HG03378 (cell line): ENCODE results near the gene LGMN.
"Not testable (repeated sequence)": the region's sequence is repeated elsewhere in the genome, so short reads cannot be mapped to it uniquely, and the experiment has no call there.

Source experiments
- ATAC-seq: cut with Tn5 transposase; IDR thresholded peaks from one replicate; pipeline ENCODE4 v1.9.1; 2021; ENCODE audit warnings: mild to moderate bottlenecking, moderate library complexity; ENCODE audit not compliant: unreplicated experiment

Gene LGMN

DNA sequence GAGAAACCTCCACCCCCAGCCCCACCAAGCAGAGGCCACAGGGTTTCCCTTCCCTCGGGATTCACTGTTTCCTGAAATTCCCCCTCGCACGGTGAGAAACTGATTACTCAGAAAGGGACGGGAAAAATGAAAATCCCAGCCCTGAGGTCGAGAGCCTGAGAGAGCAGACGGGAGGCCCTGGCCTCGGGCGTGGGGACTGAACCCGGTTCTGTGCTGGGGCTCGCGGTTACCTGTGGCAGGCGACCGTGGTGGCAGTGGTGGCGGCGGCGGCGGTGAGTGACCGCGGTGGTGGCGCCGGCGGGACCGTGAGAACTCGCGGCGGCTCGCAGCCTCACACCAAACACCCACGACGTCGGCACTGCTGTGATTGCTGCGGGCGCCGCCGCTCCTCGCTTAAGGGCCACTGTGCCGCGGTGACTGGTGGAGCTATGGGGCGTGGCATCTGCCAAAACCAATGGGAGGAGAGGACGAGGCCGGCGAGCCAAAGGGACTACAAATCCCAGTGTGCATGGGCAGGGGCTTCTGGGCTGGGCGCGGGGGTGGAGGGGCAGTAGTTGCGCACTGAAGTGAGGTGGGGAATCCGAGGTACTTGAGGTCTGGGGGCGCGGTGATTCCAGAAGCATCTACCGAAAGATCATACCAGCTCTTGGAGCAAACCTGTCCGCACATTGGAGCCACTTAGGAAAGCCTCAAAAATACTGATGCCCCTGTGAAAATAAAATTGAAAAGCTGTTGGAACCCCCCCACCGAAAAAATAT, at the start of gene LGMN:
Gene LGMN (minus strand): TSS at position 369 of the 758 bp plus-strand sequence. CDS start 15,841 bp downstream, outside the sequence.
- ATAC-seq: peak; percentile 67

DNA sequence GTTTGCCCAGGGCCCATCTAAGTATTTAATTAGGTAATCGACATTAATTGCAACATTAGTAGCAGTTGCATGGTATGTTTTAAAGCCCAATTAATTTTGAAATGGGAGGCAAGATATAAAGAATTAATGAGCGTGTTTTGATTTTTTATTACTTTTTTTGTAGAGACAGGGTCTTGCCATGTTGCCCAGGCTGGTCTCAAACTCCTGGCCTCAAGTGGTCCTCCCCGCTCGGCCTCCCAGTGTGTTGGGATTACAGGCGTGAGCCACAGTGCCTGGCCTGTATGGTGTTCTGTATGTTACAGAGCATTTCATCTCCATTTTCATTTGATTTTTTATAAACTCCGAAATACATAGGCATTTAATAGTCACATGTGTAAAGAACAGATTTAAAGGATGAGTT, 46.5 kb upstream of the LGMN start:
- no peak for ATAC-seq

DNA sequence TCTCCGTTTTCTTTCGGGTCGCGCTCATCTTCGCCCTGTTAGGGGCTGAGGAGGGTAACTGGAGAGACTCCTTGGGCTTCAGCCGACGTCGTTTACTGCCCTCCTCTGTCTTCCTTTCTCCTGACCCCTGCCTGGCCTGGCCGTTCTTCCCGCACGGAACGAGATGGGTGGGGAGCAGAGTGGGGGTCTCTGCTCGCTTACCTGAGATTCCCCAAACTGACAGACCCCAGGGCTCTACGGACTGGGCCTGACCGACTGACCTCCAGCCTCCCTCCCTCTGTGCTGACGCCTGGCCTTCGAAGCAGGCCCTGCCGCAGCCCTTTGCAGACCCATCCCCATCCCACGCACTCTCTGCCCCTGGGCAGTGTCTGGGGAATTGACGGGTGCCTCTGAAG, 46.1 kb upstream of the LGMN start:
- no peak for ATAC-seq

DNA sequence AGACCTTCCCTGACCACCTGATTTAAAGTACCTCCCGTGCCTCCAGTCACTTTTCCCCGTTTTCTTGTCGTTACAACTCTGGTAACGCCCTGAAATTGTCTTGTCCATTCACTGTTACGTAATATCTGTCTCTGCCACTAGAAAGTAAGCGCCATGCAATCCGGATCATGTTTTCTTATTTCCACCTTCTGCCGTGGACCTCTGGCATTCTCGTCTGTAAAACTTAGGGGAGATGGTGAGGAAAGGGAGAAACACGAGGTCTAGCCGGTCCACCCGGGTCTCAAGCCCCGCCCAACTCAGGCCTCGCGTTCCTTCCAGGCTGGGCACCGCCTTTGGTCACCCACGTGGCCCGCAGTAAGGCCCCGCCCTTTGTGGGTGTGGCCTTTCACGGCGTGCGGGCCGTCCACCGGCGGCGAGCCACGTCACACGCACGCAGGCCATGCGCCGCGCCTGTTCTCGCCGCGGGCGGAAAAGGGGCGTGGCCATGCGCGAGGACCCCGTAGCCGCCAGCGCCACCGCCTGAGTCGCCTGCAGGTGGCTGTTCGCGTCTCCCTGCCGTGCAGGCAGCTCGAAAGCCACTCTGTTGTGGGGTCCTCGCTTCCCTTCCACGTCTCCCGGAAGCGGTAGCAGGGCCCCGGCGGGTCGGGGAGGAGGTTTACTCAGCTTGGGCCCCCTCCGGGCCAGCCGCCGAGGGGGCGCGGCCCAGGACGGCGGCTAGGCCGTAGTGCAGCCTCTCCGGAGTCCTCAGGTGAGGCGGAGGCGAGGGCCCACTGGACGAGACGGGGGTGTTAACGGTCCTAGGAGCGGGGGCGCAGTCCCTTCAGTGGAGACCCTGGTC, 45.5 kb upstream of the LGMN start, which contains the start of gene GOLGA5:
Gene GOLGA5 (plus strand): TSS at position 597 of the 838 bp plus-strand sequence. CDS start 3,133 bp downstream, outside the sequence.
- ATAC-seq: peak; percentile 85

DNA sequence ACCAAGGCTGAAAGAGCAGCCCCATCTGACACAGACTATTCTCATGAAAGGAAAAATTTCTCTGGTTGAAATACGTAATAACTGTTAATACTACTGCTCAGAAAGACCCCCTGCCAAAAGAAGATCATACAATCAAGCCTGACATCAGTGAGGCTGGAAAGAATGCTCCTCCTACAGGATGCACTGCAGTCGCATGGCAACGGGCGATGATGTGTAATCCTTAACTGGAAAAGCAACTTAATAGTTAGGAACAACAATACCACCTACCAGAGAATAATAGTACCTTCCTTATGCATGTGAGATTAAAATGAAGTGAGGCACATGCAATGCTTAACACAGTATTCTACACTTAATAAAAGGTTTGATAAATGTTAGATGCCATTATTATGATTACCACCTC, 44.5 kb upstream of the LGMN start:
- no peak for ATAC-seq

DNA sequence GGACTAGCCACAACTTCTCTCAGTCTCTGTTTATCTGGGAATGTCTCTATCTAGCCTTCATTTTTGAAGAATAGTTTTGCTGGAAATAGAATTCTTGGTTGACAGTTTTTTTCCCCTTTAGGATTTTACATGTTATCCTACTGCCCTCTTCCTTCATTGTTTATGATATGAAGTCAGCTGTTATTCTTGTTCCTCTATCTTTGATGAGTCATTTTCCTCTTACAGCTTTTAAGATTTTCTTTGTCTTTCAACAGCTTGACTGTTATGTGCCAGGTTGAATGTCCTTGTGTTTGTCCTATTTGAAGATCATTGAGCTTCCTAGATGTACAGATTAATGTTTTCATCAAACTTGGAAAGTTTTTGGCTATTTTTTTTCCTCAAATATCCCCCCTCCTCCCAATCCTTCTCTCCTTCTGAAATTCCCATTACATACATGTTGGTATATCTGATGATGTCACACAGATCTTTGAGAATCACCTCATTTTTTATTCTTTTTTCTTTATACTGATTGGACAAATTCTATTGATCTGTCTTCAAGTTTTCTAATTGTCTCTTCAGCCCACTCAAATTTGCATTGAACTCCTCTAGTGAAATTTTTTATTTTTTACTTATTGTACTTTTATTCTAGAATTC, 41.1 kb upstream of the LGMN start:
- ATAC-seq: no peak

DNA sequence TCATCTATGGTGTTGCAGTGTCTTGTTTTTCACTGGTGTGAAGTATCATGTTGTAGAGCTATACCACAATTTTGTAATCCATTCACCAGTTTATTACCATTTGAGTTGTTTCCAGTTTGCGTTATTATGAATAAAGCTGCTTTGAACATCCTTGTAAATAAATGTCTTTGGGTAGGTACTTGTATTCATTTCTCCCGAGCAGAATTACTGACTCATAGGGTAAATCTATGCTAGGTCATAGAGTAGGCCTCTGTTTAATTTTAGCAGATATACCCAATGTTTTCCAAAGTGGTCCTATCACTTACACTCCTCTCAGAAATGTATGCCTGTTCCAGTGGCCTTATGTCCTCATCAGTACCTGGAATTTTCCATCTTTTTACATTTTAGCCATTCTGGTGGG, 39.1 kb upstream of the LGMN start:
- no peak for ATAC-seq

DNA sequence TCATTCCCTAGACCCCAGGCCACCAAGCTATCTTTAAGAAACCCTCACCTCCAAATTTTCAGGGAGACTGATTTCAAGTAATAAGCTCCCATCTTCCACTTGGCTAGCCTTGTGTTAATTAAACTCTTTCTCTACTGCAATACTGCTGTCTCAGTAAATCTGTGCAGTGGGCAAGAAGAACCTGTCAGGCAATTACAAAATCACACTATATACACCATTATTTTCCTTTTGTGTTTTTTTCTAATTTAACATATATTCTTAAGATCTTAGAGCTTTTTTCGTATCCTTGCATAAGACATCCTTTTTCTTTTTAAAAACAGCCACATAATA, 38.0 kb upstream of the LGMN start:
- no peak for ATAC-seq

DNA sequence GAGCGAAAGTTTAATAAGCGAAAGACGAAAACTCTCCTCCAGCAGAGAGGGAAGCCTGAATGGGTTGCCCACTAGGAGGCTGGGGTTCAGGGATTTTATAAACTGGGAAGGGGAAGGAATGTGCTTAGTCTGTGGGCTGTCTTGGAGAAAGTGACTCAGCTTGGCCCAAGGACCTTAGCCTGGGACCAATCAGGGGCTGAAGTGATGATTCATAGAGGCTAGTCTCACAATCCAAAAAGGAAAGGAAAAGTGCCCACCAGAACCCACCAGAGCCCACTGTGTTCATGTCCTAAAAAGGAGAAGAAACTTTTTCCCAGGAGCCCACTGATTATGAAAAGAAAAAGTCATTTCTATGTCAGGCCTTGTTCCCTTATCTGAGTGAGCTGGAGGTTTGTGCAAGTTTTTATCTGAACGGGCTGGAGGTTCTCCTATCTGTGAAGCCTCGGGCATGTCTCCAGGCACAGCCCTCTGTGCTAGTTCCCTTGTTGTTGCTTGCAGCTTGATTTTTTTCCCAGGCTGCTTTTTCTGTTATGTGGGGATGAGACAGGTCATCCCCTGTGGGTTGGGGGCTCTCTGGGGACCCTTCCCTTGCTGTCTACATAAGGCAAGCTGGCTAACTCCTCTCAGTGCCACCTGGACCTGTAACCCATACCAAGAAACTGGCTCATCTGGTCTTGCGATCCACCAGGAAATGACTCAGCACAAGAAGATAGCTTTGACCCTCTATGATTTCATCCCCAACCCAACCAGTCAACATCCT, 37.4 kb upstream of the LGMN start:
- no peak for ATAC-seq

DNA sequence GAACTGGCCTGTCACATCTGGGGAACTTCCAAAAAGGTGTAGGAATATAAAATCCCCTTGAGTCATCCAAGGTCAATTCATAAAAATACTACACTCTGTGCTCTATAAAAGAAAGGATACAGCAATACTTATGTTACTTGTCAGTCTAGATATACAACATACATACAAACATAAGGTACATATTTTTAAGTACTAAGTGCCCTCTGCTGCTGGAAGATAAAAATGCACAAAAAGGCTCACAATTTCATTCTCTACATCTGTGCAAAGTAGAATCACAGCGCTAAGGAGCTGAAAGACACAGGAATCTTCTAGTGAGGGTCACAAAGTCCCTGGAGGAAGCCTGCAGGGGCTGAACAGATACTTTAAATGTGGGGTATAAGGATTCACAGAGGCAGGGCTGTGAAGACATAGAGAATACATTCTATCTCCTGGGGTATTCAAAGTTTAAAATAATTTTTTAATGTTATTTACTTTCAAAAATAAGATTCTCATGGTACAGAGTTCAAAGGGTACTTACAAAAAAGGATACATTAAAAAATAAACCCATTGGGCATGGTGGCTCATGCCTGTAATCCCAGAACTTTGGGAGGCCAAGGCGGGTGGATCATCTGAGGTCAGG, 35.5 kb upstream of the LGMN start:
- ATAC-seq: peak; percentile 54

DNA sequence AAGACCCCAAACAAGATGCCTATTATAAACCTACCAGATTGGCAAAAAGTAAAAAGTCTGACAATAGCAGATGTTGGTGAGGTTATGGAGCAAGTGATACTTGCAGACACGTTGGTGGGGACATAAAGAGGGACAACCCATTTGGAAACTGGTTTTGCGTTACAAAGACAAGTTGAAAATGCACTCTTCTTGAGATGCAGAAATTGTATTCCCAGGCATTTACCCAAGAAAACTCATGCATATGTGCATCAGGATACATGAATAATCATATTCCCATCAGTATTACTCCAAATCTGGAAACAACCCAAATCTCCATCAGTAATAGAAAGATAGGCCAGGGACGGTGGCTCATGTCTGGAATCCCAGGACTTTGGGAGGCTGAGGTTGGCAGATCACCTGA, 32.9 kb upstream of the LGMN start:
- ATAC-seq: no peak

DNA sequence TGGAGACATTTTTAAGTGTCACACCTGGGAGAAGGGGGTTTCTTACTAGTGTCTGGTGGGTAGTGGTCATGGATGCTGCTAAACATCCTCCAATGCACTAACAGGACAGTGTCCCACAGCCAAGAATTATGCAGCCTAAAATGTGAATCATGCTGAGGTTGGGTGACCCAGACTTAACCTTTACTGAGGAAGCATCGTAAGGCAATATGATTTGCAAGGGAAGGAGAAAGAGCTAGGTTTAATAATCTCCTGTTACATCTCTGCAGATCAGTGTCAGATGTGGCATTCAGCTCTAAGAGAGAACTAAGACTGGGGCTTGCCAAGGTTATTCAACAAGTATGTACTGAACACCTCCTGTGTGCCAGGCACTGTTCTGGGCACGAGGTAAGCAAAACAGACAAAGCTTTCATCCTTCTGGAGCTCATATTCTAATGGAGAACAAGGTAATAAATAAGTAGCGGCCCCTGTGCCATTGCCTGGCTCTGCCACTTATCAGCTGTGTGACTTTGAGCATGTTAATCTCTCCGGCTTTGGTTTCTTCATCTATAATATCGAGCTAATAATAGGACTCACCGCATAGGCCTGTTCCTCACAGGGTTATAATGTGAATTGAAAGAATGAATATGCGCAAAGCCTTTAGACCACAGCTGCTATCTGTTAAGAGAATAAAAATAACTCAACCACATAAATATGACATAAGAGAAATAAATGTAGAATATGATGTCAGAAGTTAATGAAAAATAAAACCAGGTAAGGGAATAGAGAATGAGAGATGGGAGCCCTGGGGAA, 32.2 kb upstream of the LGMN start:
- ATAC-seq: no peak

DNA sequence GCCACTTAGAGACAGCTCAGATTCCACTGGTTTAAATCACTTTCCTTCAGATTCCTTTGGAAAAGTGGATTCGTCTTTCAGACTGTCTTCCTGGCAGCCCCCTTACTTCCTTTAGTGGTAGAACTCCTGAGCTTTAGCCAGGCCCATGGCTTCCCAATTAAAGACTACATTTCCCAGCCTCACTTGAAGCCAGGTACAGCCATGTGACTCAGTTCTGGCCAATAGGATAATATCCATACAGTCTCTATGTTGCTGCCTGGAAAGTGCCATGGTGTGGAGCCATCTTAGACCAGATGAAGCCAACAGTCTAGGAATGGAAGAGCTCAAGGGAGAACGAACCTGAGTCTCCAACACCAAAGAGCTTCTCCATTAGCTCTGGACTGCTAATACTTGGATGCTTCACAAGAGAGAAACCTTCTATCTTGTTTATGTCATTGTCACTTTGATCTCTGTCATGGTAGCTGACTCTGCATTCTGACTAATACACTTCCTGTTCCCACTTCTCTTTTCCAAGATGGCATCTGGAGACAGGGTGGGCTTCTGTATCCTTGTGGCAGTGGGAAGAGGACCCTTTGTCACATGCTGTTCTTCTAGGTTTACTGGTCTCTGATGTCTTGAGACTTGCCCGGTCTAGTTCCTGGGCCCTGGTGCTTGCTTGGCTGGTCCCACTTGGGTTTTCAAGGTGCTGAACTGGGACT, 30.6 kb upstream of the LGMN start:
- not testable (repeated sequence) for ATAC-seq

DNA sequence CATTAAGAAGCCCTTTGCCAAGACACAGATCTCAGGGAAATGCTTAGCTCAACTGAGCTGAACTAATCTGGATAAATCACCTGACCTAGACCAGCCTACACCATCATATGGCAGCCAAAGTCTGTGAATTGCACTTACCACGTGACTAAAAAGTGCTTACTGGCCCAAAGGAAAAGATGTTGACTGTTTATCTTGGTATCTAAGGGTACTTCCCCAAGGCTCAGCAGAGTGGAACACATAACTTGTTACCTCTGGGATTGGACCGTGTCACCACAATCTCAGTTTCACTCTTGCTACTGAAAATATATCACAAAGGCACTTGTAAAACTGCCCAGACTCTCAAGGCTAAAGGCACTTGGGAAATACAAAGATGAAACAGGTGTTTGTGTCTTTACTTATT, 26.9 kb upstream of the LGMN start:
- ATAC-seq: peak; percentile 92

DNA sequence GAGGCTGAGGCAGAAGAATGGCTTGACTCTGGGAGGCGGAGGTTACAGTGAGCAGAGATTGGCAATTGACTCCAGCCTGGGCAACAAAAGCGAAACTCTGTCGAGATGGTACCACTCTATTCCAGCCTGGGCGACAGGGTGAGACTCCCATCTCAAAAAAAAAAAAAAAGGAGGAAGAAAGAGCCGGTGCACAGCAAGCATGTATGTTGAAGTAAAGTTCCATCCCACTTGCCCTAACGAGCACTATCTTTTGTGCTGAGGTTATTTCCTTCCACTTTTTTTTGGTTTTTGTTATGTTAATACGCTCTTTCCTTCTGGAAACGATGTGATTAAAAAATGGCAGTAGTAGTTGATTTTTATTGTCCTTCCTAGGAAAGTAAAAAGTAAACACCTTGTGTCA, 26.1 kb upstream of the LGMN start:
- no peak for ATAC-seq

DNA sequence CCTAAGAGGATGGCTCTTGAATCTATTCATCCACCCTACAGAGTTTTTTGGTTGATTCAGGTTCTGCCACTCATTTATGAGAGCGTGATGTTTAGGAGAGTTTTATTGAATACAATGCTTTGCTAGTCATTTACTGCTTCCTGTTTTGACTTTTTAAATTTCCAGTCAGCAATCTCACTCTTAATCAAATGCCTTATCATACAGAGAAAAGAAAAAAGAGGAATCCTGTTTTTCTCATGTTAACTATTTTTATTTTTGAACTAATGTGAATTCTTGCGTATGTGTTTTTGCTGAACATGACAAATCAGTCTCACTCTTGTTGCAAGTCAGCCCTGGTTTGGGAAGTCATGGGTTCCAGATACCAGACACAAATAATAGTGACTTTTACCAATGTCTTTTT, 22.1 kb upstream of the LGMN start:
- ATAC-seq: no peak

DNA sequence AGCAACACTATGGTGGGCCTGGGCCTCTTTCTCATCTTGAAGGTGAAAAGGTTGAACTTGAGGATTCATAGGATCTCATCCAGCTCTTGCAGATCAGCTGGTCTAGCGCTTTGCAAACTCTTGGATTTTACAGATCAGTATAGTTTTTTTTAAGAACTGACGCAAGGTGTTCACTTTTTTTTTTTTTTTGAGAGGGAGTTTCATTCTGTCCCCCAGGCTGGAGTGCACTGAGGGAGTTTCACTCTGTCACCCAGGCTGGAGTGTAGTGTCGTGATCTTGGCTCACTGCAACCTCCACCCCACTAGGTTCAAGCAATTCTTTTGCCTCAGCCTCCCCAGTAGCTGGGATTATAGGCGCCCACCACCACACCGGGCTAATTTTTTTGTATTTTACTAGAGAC, 20.4 kb upstream of the LGMN start:
- ATAC-seq: no peak

DNA sequence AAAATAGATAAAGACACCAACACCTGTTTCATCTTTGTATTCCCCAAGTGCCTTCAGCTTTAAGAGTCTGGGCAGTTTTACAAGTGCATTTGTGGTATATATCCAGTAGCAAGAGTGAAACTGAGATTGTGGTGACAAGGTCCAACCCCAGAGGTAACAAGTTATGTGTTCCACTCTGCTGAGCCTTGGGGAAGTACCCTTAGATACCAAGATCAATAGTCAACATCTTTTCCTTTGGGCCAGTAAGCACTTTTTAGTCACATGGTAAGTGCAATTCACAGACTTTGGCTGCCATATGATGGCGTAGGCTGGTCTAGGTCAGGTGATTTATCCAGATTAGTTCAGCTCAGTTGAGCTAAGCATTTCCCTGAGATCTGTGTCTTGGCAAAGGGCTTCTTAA, 19.8 kb upstream of the LGMN start:
- peak; percentile 93 for ATAC-seq
